Upper lobe of left lung (tissue), 6 donors: Measurements from ENCODE around the gene NIFK. TPM values are rescaled to one million over a fixed set of nuclear protein-coding genes. Genes with fewer than 3 reads are reported as not detected.
"Not testable (repeated sequence)": the region's sequence is repeated elsewhere in the genome, so short reads cannot be mapped to it uniquely, and the experiment has no call there.

Source experiments
- ATAC-seq, 2 donors: fragments of 200-7000 bp; cut with Tn5 transposase; one replicate each; pipeline ENCODE4 v1.9.1; 2022; ENCODE audit warnings: mild to moderate bottlenecking in 2 of 2, moderate library complexity in 2 of 2; ENCODE audit not compliant: low FRiP score in 2 of 2
- DNase-seq, 2 donors: peaks; one replicate each; pipeline ENCODE4 v3.0.0-alpha.2; 2019 to 2020
- H3K27ac ChIP-seq, 4 donors: fragments of 200-600 bp; sonication (generic); one replicate each; pipeline ENCODE4 v1.5.1; 2016 to 2019
- H3K27me3 ChIP-seq, 4 donors: fragments of 200-600 bp; sonication (generic); one replicate each; pipeline ENCODE4 v1.5.1; 2017 to 2019
- H3K36me3 ChIP-seq, 4 donors: fragments of 200-600 bp; sonication (generic); one replicate each; pipeline ENCODE4 v1.5.1; 2016 to 2019
- H3K4me1 ChIP-seq, 4 donors: fragments of 200-600 bp; sonication (generic); one replicate each; pipeline ENCODE4 v1.5.1; 2018 to 2019
- H3K4me3 ChIP-seq, 4 donors: fragments of 200-600 bp; sonication (generic); one replicate each; pipeline ENCODE4 v1.5.1; 2017 to 2019; ENCODE audit warnings: mild to moderate bottlenecking in 2 of 4, moderate library complexity in 1 of 4
- H3K9me3 ChIP-seq, 4 donors: fragments of 200-600 bp; sonication (generic); one replicate each; pipeline ENCODE4 v1.5.1; 2018 to 2019
- CTCF ChIP-seq, 6 experiments: fragments of 450-650 bp in 4 of 6; fragments of 200-600 bp in 2 of 6; sonication (generic) in 2 of 6; IDR thresholded peaks; one replicate each; pipeline ENCODE4 v1.5.1; 2016 to 2019; ENCODE audit warnings: antibody characterized with exemption in 6 of 6
- EP300 ChIP-seq, 4 donors: sonication (generic); formaldehyde crosslinking; IDR thresholded peaks; one replicate each; pipeline ENCODE4 v1.5.1; 2017; ENCODE audit warnings: antibody characterized with exemption in 4 of 4, control low read depth in 2 of 4
- POLR2A ChIP-seq, 4 donors: fragments of 450-650 bp; IDR thresholded peaks; one replicate each; pipeline ENCODE4 v1.5.1; 2016 to 2017; ENCODE audit warnings: antibody characterized with exemption in 4 of 4, mild to moderate bottlenecking in 2 of 4
- POLR2AphosphoS5 ChIP-seq, 2 donors: sonication (generic); formaldehyde crosslinking; IDR thresholded peaks; one replicate each; pipeline ENCODE4 v1.5.1; 2017; ENCODE audit warnings: antibody characterized with exemption in 2 of 2
- WGBS, 2 donors: methylation state at CpG; one replicate each; pipeline ENCODE4 v1.1.5; 2017 to 2018; 5-methylcytosine and 5-hydroxymethylcytosine counted together
- total RNA-seq, 6 donors: library from RNA; depleted of rRNA in 4 of 6; stranded (reverse); fragments of >200 nt in 4 of 6; gene quantifications; one replicate each; pipeline versions ENCODE4 v1.1.0 to v1.2.1, GENCODE V29; 2016 to 2021
- donor health status: DM: no; HTN: no; CAD: no; lungs with moderate emphysema.
- donor health status: DM: no; HTN: yes; CAD: no; lungs with severe emphysema.

NIFK gene
- total RNA-seq, 6 donors from 2014 or later = 10.8 to 57.6 (median 27.4) TPM

GRCh38 chr2:121723316-121723715 is 13.4 kb downstream of the NIFK start:
- Histone ChIP-seq H3K4me3 (no peak overlapping the region), H3K27me3 (no peaks in the 10 kb centered on the region), H3K4me1 (peaks cover 0 to 6% (median 0%) of the 10 kb centered on the region in 4 donors), H3K9me3 (no peaks in the 10 kb centered on the region), H3K27ac (no peak overlapping the region), H3K36me3 (peaks cover 3 to 27% (median 19%) of the 10 kb centered on the region in 4 donors)
- ATAC-seq (peak in 1 of 2 donors; percentile 22), DNase-seq (no peak)
- 89% methylated on average over 5 of the region's 5 CpGs for WGBS, 2 donors
- TF ChIP-seq POLR2AphosphoS5 (IDR thresholded peaks at IDR 0.05) = no peak
- no peak for TF ChIP-seq CTCF (IDR thresholded peaks at IDR 0.05)
- TF ChIP-seq POLR2A (IDR thresholded peaks at IDR 0.05) = no peak
- TF ChIP-seq EP300 (IDR thresholded peaks at IDR 0.05) = no peak

GRCh38 chr2:121722479-121722878 is 14.2 kb downstream of the NIFK start:
- ATAC-seq = peak in 1 of 2 donors; percentile 80

GRCh38 chr2:121721926-121722325 is 14.7 kb downstream of the NIFK start:
- no peak for DNase-seq
- TF ChIP-seq EP300 (IDR thresholded peaks at IDR 0.05) = no peak
- TF ChIP-seq POLR2A (IDR thresholded peaks at IDR 0.05) = no peak
- TF ChIP-seq CTCF (IDR thresholded peaks at IDR 0.05) = no peak
- no peak for TF ChIP-seq POLR2AphosphoS5 (IDR thresholded peaks at IDR 0.05)
- 60 to 70% methylated on average over 8 of the region's 8 CpGs for WGBS, 2 donors

More at GRCh38 chr2:121722479-121722878, 14.2 kb downstream of the NIFK start:
- no peak for TF ChIP-seq POLR2A (IDR thresholded peaks at IDR 0.05)
- no peak for TF ChIP-seq POLR2AphosphoS5 (IDR thresholded peaks at IDR 0.05)
- TF ChIP-seq CTCF (IDR thresholded peaks at IDR 0.05) = no peak
- TF ChIP-seq EP300 (IDR thresholded peaks at IDR 0.05) = no peak
- Histone ChIP-seq H3K4me1 (peaks cover 0 to 6% (median 0%) of the 10 kb centered on the region in 4 donors), H3K27me3 (no peaks in the 10 kb centered on the region), H3K9me3 (no peaks in the 10 kb centered on the region), H3K4me3 (no peak overlapping the region), H3K36me3 (peaks cover 3 to 19% (median 12%) of the 10 kb centered on the region in 4 donors), H3K27ac (no peak overlapping the region)
- WGBS, 2 donors = 61 to 72% methylated on average over 5 of the region's 5 CpGs
- DNase-seq = no peak

GRCh38 chr2:121717529-121717928 is 19.1 kb downstream of the NIFK start:
- Histone ChIP-seq H3K27ac (no peak overlapping the region), H3K36me3 (no peaks in the 10 kb centered on the region), H3K9me3 (no peaks in the 10 kb centered on the region), H3K4me3 (no peak overlapping the region), H3K4me1 (peaks cover 0 to 6% (median 0%) of the 10 kb centered on the region in 4 donors), H3K27me3 (no peaks in the 10 kb centered on the region)
- DNase-seq (no peak), ATAC-seq (no peak)
- TF ChIP-seq POLR2A (IDR thresholded peaks at IDR 0.05) (no peak), POLR2AphosphoS5 (IDR thresholded peaks at IDR 0.05) (no peak), EP300 (IDR thresholded peaks at IDR 0.05) (no peak), CTCF (IDR thresholded peaks at IDR 0.05) (no peak)
- WGBS, 2 donors = 92 to 98% methylated on average over 6 of the region's 6 CpGs

More at GRCh38 chr2:121721926-121722325, 14.7 kb downstream of the NIFK start:
- no peaks in the 10 kb centered on the region for H3K27me3 ChIP-seq
- H3K4me1 ChIP-seq = peaks cover 0 to 6% (median 0%) of the 10 kb centered on the region in 4 donors
- no peaks in the 10 kb centered on the region for H3K9me3 ChIP-seq
- peaks cover 0 to 13% (median 7%) of the 10 kb centered on the region in 4 donors for H3K36me3 ChIP-seq
- no peak overlapping the region for H3K4me3 ChIP-seq
- H3K27ac ChIP-seq = no peak overlapping the region
- peak in 1 of 2 donors; percentile 82 for ATAC-seq

GRCh38 chr2:121716126-121716525 is 20.5 kb downstream of the NIFK start:
- no peaks in the 10 kb centered on the region for H3K9me3 ChIP-seq
- no peaks in the 10 kb centered on the region for H3K27me3 ChIP-seq
- no peak for DNase-seq
- 86% methylated on average over 1 of the region's 1 CpG for WGBS, 2 donors
- no peaks in the 10 kb centered on the region for H3K36me3 ChIP-seq
- ATAC-seq = no peak
- H3K4me3 ChIP-seq = no peak overlapping the region
- TF ChIP-seq EP300 (IDR thresholded peaks at IDR 0.05) (no peak), POLR2A (IDR thresholded peaks at IDR 0.05) (no peak), POLR2AphosphoS5 (IDR thresholded peaks at IDR 0.05) (no peak), CTCF (IDR thresholded peaks at IDR 0.05) (no peak)
- H3K4me1 ChIP-seq = peaks cover 0 to 6% (median 0%) of the 10 kb centered on the region in 4 donors
- no peak overlapping the region for H3K27ac ChIP-seq

- H3K27me3 ChIP-seq, H3K27ac ChIP-seq, DNase-seq, H3K9me3 ChIP-seq, H3K4me1 ChIP-seq, ATAC-seq, H3K36me3 ChIP-seq, H3K4me3 ChIP-seq: not testable (repeated sequence)
- 88 to 90% methylated on average over 3 of the region's 3 CpGs for WGBS, 2 donors
These were observed 25.2 kb downstream of the NIFK start for GRCh38 chr2:121711481-121711880.
